ENCODE measurements around the gene MLC1.

Gene MLC1

GRCh38 chr22:50046481-50047245 is 38.6 kb downstream of the MLC1 start:
- no peak overlapping the region for H3K4me3 ChIP-seq (replicated peaks; ENCODE audit: low read depth, low read length)
- no peak for DNase-seq (ENCODE audit: extremely low read depth, low read depth)
- TF ChIP-seq, protein P1, sequence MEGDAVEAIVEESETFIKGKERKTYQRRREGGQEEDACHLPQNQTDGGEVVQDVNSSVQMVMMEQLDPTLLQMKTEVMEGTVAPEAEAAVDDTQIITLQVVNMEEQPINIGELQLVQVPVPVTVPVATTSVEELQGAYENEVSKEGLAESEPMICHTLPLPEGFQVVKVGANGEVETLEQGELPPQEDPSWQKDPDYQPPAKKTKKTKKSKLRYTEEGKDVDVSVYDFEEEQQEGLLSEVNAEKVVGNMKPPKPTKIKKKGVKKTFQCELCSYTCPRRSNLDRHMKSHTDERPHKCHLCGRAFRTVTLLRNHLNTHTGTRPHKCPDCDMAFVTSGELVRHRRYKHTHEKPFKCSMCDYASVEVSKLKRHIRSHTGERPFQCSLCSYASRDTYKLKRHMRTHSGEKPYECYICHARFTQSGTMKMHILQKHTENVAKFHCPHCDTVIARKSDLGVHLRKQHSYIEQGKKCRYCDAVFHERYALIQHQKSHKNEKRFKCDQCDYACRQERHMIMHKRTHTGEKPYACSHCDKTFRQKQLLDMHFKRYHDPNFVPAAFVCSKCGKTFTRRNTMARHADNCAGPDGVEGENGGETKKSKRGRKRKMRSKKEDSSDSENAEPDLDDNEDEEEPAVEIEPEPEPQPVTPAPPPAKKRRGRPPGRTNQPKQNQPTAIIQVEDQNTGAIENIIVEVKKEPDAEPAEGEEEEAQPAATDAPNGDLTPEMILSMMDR (IDR thresholded peaks at IDR 0.05; ENCODE audit: low read depth, low read length, missing control alignments) = no peak

GRCh38 chr22:50046019-50046415 is 39.2 kb downstream of the MLC1 start:
- DNase-seq (ENCODE audit: extremely low read depth, low read depth) = no peak
- TF ChIP-seq, protein P1 (IDR thresholded peaks at IDR 0.05; ENCODE audit: low read depth, low read length, missing control alignments) = no peak
- no peak overlapping the region for H3K4me3 ChIP-seq (replicated peaks; ENCODE audit: low read depth, low read length)

DNA sequence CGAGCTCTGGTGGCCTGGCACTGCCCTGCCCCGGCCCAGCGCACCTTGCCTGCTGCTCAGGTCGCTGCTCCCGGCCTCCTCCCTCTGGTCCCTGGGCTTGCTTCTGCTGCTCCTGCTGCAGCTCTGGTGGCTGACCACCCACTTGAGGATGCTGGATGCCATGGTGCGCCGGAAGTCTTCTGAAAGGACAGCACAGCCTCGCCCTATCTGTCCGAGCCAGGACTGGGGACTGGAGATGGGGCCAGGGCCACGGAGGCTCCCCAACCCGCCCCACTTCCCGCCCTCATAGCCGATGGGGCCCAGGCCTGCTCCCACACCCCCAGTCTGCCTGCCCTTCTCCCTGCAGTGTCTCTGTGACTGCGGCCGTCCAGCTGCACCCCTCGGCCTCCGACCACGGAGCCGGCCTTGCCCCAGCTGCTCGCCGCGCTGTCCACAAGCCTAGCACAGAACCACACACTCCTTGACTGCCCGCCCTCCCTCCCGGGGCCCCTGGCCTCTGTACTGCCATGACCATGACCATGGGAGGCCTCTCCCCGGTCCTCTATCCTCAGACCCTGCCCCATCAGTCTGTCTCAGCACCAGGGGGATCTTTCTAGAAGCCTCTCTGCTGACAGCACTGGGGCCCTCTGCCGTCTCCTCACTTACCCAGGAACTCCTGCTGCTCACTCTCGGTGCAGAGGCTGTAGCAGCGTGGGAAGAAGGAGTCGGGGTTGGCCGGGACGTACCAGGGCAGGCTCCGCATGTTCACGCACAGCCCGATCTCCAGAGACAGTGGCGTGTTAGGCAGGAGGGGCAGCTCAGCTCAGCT is 39.8 kb downstream of the MLC1 start:
- no peak for DNase-seq (ENCODE audit: extremely low read depth, low read depth)
- H3K4me3 ChIP-seq (replicated peaks; ENCODE audit: low read depth, low read length) = no peak overlapping the region
- TF ChIP-seq, protein P1 (IDR thresholded peaks at IDR 0.05; ENCODE audit: low read depth, low read length, missing control alignments) = no peak

GRCh38 chr22:50044485-50045118 is 40.6 kb downstream of the MLC1 start:
- no peak overlapping the region for H3K4me3 ChIP-seq (replicated peaks; ENCODE audit: low read depth, low read length)
- no peak for DNase-seq (ENCODE audit: extremely low read depth, low read depth)
- TF ChIP-seq, protein P1 (IDR thresholded peaks at IDR 0.05; ENCODE audit: low read depth, low read length, missing control alignments) = no peak

DNA sequence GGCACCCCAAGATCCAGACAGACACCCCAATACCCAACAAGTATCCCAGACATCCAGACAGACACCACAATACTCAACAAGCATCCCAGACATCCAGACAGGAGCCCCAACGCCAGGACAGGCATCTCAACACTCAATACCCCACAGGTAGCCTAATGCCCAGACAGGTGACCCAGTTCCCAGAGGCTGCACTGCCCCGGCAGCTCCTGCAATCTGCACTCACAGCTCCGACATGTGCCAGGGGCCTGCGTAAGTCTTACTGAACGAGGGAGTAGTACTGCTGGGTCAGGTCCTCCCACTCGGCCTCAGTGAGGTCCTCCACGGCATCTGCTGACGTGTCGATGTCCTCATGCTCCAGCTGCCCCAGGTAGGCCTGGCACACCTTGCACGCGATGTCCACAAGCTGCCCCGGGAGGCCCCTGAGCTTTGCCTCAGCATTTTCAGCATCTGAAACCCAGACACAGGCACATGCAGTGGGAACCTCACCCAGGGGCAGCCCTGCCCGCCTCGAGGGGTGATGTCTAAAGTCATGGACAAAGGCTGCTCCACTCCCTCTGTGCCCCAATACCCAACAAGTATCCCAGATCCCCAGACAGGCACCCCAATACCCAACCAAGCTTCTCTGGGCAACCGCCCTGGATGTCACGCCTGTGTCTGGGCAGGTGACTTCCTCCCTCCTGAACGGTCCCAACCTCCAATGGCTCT is 43.7 kb downstream of the MLC1 start:
- DNase-seq (ENCODE audit: extremely low read depth, low read depth) = no peak
- TF ChIP-seq, protein P1 (IDR thresholded peaks at IDR 0.05; ENCODE audit: low read depth, low read length, missing control alignments) = no peak
- no peak overlapping the region for H3K4me3 ChIP-seq (replicated peaks; ENCODE audit: low read depth, low read length)

- H3K4me3 ChIP-seq (replicated peaks; ENCODE audit: low read depth, low read length) = no peak overlapping the region
- DNase-seq (ENCODE audit: extremely low read depth, low read depth) = no peak
- TF ChIP-seq, protein P1 (IDR thresholded peaks at IDR 0.05; ENCODE audit: low read depth, low read length, missing control alignments) = no peak
Measured at GRCh38 chr22:50040717-50041116, 44.5 kb downstream of the MLC1 start.

Data from HFF-Myc (cell line).